SKM-1 treated with dmso at 0.1 percent for 144 hours (cell line): Measurements from ENCODE around the gene RPL36AL.
"Not testable (repeated sequence)": the region's sequence is repeated elsewhere in the genome, so short reads cannot be mapped to it uniquely, and the experiment has no call there.

Experiments used
- DNase-seq: peaks from one replicate; lab custom pipeline; 2025; ENCODE audit not compliant: unreplicated experiment; lab: John Stamatoyannopoulos, UW

RPL36AL gene

DNA sequence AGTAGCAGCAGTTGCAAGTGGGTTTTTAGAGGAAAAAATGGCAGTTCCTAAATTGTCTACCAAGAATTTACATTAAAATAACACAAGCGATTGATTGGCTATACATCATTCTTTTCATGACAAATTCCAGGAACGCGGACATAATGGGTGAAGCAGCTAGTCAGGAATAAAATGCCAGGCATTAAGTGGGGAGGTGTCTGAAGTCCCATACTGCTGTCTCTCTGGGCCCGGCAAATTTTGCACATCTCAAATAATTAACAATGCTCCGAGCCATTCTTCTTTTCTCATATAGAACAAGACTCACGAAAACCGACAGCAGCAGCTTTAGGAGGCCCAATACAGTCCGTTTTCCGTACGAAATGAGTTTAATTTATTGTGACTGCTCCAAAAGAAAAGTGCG, 696 bp downstream of the RPL36AL start:
- no peak for DNase-seq

DNA sequence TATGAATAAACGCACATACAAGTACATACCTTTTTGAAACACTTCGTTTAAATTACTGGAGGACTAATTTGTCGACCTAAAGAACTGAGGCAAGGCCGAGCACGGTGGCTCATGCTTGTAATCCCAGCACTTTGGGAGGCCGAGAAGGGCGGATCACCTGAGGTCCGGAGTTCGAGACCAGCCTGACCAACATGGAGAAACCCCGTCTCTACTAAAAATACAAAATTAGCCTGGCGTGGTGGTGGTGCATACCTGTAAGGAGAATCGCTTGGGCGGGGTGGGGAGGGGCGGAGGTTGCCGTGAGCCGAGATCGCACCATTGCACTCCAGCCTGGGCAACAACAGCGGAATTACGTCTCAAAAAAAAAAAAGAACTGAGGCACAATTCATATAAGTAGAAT, 1.2 kb downstream of the RPL36AL start:
- DNase-seq, result not testable (repeated sequence)

DNA sequence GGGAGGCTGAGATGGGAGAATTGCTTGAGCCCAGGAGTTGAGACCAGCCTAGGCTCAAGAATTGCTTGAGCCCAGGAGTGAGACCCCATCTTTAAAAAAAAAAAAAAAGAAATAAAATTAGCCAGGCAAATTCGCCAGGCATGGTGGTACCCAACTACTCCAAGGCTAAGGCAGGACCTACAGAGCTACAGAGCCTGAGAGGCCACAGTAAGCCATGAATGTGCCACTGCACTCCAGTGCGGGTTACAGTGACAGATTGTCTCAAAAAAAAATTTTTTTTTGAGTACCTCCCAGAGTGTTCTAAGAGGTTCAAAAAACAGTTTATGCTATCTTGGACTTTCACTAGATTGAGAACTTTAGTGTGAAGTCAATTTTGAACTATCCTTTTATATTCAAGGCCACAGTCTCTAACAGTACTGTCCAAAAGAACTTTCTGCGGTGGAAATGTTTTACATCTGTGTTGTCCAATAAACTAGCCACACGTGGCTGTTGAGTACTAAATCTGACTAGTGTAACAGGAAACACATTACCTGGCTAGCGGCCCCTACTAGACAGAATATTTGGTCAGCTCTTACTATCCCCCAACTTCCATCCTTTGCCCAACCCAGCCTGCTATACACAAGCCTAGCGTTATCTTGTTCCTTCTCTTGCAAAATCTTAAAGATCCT, 2.4 kb downstream of the RPL36AL start:
- DNase-seq, result no peak

DNA sequence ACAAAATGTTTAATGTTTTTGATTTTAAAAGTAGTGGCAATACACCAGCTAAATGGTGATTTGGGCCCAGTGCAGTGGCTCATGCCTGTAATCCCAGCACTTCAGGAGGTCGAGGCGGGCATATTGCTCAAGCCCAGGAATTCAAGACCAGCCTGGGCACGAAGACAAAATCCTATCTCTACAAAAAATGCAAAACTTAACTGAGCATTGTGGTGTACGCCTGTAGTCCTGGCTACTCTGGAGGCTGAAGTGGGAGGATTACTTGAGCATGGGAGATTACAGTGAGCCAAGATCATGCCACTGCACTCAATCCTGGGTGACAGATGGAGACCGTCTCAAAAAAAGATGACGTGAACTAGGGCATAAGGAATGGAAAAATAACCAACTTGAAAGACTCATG, 4.7 kb downstream of the RPL36AL start:
- DNase-seq, result no peak

DNA sequence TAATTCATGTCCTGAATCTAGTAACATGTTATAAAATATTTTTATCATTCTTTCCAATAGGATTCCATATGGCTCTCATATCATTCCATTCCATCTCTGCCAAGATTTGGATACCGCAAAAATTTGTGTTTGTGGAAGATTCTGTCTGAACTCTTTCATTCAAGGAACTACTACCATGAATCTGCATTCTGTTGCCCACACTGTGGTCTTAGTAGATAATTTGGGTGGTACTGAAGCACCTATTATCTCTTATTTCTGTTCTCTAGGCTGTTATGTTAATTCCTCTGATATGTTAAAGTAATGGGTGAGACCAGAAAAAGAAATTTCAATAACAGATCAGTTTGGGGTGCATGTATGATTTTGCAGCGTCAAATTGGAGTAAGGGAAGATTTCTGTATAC, 6.2 kb downstream of the RPL36AL start:
- no peak for DNase-seq

DNA sequence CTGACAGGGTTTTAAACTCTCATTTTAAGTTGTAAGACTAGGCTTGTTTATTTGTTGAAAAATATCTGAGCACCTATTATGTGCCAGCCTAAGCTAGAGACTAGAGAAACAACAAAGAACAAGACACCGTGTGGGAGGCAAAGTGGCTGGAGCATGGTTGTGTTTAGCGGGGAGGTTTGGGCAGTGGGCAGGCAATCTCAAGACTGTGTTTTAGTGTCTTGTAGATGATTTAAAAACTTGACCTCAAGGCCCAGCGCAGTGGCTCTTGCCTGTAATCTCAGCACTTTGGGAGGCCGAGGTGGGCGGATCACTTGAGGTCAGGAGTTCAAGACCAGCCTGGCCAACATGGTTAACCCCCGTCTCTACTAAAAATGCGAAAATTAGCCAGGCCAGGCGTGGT, 7.8 kb downstream of the RPL36AL start:
- DNase-seq, result no peak

DNA sequence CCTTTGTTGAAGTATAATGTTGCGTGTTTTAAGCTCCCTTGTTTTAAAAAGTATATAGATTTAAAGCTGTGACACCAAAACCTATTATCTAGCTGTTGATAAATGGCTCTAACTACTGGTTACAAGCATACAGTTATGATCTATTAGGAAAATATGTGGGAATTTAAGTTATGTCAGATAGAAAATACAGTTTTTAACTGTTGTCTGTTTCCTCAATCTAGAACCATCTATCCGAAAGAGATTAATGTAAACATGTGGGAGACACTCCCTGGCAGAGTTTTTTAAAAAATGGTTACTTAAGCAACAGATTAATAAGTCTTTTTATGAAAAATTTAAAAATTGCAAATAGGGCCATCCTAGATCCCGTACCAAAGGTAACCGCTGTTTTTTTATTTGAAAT, 8.2 kb downstream of the RPL36AL start:
- DNase-seq, result no peak

DNA sequence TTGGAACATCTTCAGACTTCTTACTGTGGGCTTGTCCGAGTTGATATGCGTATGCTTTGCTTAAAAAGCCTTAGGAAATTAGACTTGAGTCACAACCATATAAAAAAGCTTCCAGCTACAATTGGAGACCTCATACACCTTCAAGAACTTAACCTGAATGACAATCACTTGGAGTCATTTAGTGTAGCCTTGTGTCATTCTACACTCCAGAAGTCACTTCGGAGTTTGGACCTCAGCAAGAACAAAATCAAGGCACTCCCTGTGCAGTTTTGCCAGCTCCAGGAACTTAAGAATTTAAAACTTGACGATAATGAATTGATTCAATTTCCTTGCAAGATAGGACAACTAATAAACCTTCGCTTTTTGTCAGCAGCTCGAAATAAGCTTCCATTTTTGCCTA, 12.8 kb downstream of the RPL36AL start:
- DNase-seq, result no peak

DNA sequence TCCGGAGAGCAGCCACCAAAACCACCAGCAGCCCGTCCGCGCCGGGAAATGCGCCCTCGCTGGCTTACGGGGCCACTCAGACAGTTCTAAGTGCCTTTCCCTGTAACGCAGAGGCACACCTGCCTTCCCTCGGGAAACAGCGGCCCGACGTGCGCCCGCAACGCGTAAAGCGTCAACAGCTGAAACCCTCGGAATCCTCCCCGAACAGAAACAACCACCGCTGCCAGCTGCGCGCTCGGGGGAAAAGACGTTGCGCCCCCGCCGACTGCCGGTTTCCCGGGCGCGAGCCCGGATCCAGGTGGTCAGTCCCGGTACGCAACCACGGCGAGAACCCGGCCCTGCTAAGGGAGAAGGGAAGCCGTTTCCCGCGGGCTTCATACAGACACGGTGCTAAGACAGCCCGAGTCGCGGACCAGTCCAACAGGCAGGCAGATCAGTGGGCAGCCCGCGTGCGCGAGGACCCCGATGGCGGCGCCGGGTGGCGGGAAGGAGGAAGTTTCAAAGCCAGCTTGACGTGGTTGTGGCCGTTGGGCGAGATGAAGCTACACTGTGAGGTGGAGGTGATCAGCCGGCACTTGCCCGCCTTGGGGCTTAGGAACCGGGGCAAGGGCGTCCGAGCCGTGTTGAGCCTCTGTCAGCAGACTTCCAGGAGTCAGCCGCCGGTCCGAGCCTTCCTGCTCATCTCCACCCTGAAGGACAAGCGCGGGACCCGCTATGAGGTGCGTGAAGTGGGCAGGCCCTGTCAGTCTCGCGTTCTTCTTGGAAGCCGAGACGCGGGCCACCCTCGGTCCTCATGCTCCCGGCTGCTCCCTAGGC, 21.7 kb downstream of the RPL36AL start, which contains the start of gene LRR1:
Gene LRR1 (plus strand): TSS at position 456 of the 816 bp plus-strand sequence. CDS start 81 bp downstream, at position 537.
- DNase-seq, result peak; percentile 53

DNA sequence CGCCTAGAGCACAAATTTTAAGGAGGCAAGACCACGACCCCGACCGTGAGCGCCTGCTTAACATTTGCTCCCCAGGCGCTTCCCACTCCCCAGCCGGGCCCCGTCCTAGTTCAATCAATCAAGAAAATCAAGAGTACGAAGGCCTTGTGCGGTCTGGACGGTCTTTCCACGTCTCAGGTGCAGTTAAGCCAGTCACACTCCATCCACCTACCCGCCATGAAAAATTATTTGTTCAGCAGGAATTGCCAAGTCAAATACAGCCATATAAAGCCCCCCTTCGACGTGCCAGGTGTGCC, 22.3 kb downstream of the RPL36AL start:
- no peak for DNase-seq

DNA sequence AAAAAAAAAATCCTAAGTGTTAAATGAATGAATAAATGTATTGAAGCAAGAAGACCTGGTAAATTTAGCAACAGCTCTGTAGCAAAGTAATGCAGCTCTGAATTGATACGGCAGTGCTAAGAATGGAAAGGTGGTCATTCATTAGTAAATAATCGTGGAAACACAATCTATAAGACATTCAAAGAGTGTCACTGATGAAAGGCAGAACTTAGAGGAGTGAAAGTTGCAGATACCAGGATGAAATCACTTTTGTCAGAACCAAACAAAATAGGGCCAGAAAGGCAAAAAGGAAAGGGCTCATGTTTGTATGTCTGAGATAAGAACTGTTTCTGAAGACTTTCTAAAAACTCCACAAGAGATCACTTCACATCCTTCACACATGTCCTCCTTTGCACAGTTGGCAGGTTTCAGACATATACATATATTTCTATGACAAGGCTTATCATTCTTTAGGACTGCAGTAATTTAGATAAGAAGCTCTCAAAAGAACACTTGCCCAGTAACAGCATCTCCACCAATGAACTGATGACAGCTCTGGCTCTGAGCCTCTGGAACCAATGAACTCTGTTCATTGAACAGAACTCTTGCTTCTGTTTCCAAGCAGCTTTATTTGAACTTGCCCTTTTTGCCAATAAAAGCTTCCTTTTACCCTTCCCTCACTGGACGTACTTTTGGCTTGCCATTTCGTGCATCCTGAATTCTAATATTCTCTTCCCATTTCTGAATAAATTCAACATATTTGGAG, 25.9 kb downstream of the RPL36AL start:
- no peak for DNase-seq

DNA sequence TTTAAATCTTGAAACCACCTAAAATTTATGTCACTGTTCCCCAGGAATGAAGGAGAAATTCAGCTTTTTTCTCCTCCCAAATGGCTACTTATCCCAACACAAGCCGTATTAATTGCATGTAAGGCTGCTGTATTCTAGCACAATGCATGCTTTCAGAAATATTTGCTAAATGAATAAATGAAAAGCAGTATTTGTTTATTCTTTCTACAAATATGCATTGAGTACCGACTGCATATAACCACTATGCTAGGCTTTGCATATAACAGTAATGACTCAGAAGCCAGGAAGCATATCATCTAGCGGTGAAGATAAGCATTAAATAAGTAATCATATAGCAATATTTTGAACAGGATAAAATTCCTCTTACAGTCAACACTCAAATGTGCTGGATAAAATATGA, 27.4 kb downstream of the RPL36AL start:
- DNase-seq, result no peak

DNA sequence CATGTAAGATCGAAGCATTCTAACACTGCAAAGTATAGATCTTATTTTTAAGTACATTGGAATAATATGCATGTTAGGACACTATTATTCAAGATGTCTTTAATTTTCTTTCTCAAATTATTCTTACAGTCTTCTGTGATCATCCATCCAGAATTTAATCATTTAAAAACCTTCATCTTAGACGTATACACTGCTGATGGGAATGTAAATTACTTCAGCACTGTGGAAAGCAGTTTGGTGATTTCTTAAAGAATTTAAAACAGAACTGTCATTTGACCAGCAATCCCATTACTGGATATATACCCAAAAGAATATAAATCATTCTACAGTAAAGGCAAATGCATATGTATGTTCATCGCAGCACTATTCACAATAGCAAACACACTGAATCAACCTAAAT, 31.0 kb downstream of the RPL36AL start:
- DNase-seq, result no peak

DNA sequence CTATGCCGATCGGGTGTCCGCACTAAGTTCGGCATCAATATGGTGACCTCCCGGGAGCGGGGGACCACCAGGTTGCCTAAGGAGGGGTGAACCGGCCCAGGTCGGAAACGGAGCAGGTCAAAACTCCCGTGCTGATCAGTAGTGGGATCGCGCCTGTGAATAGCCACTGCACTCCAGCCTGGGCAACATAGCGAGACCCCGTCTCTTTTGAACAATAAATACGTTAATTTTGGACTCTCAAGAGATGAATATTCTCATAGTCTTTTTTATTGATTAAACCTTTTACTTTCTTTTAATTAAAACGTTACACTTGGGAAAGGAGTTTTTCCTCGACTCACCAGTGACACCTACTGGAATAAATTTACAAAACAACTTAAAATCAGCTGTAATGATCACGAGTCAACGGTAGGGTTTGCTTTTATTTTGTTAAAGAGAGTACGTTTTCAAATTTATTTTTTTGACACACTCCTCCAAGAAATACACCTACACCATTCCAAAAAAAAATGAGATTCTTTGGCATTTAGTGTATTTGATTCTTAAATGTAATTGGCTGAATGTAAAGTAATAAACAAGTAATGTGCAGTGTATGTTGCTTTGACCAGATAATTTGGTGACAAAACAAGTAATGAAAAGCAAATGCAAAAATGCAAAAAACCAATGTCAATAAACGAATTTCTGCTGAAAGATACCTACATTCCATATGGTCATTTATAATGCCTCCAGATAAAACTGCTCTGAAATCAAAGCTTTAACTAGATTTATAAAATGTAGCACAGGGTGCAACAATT, 33.6 kb downstream of the RPL36AL start:
- DNase-seq, result no peak

DNA sequence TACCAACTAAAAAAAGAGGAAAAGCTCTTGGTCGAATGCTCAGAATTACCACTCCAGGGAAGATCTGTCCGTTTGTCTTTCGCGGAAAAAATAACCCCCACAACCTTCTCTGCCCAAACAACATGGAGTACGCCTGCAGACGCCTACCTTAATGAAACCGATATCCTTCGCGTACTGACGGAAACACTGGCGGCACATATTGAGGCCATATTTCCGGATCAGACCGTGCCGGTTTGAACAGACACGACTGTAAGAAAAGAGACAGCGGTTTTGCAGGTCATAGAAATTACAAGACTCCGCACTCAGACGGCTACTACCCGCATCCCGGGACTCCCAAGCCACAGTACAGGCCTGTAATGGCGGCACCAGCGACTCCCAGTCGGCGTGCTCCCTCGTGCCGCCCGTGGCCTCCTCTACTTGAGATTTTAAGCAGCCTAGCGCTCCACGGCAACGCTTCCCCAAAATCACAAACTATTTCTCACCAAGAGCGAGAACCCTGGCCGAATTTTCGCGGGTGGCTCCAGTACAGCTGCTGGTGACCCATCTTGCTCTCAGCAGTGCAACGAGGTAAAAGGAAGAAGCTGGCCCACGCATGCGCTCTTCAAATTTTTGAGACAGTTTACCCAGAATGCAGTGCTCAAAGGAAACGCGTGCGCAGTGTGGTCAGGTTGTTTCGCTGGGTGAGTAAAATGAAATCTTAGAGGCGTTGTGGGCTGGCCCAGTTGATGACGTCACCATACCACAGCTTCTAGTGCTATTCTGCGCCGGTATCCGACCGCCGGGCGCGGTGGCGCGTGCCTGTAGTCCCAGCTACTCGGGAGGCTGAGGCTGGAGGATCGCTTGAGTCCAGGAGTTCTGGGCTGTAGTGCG, 34.4 kb downstream of the RPL36AL start, which contains the start of gene RPS29:
Gene RPS29 (minus strand): TSS at position 578 of the 870 bp plus-strand sequence. CDS start 34 bp downstream, at position 544.
- peak; percentile 80 for DNase-seq

DNA sequence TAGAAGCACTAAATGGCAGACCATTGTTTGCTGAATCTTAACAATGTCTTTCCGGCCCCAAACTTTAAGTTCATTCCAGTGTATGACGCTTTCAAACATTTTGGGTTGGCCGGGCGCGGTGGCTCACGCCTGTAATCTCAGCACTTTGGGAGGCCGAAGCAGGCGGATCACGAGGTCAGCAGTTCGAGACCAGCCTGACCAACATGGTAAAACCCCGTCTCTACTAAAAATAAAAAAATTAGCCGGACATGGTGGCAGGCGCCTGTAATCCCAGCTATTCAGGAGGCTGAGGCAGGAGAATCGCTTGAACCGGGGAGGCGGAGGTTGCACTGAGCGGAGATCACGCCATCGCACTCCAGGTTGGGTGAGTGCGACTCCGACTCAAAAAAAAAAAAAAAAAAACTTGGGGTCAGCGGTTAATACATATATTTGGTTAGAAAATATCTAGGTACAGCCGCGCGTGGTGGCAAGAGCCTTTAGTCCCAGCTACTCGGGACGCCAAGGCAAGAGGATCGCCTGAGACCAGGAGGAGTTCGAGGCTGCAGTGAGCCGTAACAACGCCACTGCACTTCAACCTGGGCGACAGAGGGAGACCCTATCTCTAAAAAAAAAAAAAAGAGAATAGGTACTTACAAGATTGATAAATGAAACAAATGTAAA, 35.3 kb downstream of the RPL36AL start:
- not testable (repeated sequence) for DNase-seq

DNA sequence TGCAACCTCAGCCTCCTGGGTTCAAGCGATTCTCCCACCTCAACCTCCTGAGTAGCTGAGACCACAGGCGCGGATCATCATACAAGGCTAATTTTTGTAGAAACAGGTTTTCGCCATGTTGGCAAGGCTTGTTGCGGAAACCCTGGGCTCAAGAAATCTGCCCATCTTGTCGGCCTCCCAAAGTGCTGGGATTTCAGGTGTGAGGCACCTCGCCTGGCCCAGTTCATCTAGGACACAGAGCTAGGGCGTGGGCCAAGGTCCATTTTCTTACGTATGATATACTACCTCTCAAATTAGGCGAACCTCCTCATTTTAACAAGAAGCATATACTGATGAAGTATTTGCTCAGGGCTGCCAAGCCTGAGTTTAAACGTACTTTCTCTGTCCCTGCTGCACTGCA, 36.4 kb downstream of the RPL36AL start:
- DNase-seq, result no peak

DNA sequence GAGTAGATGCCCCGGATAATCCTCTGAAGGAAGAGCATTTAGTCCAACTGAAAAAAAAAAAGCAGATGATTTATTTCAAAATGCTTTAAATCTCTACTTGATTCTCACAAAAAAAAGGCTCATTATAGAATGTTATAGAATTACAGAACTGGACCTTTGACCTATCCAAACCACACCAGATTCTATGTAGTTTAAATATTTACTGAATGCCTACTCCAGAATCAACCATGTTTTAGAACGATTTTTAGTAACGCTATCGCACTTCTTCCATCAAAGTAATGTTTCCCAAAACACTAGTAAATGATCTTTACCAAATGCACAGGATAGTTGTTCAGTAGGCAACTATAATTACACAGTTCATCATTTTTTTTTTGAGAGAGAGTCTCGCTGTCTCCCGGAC, 36.8 kb downstream of the RPL36AL start:
- DNase-seq, result no peak

DNA sequence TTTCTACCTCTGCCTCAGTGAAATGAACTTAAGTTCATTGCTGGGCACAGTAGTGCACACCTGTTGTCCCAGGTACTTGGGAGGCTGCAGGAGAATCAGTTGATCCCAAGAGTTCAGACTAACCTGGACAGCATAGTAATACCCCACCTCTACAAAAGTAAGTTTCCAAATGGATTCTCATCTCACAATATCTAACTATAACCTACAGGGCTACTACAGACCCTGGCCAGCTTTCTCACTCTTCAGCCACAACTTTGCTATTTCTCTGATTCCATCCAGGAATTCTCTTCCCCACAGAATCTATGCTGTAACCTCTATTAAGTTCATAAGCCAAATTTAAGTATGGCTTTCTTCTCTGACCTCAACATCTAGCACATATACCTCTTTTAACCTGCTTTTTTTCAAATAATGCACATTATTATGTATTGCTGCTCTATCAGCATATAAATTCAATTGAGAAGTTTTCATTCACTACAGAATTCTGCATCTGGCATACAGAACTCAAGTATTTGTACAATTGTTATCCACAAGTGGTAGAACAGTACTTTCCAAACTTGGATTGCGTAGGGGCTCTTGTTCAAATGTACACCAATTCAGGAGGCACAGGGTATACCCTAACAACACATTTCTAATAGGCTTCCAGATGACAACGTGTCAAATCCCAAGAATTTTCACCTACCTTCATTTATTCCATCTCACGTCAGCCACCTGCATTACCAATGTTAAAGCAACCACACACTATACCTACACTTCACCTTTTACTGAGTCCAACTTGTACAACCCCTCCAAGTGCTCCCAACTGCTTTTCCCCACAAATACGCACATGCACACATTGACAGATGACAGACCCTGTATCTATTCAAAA, 38.1 kb downstream of the RPL36AL start:
- no peak for DNase-seq
